ENCODE measurements around the gene EN1. TPM values are rescaled to one million over a fixed set of nuclear protein-coding genes. Genes with fewer than 3 reads are reported as not detected.

EN1 gene
- total RNA-seq, 2 experiments from 2014 or later = not detected

DNA sequence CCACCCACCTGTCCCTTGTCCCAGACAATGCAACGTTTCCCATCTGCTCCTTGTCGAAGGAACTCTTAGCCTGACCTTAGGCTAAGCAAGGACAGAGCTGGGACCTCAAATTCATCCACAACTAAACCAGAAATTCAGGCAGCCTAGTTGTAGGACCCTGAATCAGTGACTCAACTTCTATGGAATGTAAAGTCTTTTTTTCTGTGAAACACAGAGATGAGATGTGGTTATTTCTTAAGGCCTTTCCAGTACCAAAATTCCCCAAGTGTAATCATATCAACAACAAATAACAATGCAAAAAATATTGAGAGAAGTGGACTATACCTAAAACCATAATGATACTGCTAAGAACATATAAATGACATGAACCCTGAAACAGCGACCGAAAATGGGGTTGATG lies 46.7 kb downstream of the EN1 start:
- Histone ChIP-seq H3K9me2 (ENCODE audit: insufficient read depth, low read length) (no peaks in the 10 kb centered on the region), H3K27ac (ENCODE audit: low read depth, low read length, poor library complexity, severe bottlenecking) (no peak overlapping the region), H3K4me3 (ENCODE audit: low read depth, low read length, poor library complexity, severe bottlenecking) (no peak overlapping the region), H3K79me2 (ENCODE audit: insufficient read depth, low read depth, low read length) (no peaks in the 10 kb centered on the region), H3K4me2 (ENCODE audit: low read length) (no peak overlapping the region), H3K36me3 (ENCODE audit: insufficient read depth, low read length) (no peaks in the 10 kb centered on the region), H2AFZ (ENCODE audit: low read length) (no peak overlapping the region), H3K4me1 (ENCODE audit: insufficient read depth, low read length, poor library complexity, severe bottlenecking) (no peaks in the 10 kb centered on the region), H4K20me1 (ENCODE audit: insufficient read depth, low read length) (no peaks in the 10 kb centered on the region), H3K9me3 (ENCODE audit: low read length) (no peaks in the 10 kb centered on the region)
- ChIA-PET POLR2A (no interaction called here), CTCF (ENCODE audit: unreplicated experiment) (no interaction called here)
- no peak for DNase-seq (ENCODE audit: low spot score)
- no peak for TF ChIP-seq EZH2phosphoT487 (IDR thresholded peaks at IDR 0.05; ENCODE audit: borderline replicate concordance, low read depth, low read length)
- TF ChIP-seq, protein P1, sequence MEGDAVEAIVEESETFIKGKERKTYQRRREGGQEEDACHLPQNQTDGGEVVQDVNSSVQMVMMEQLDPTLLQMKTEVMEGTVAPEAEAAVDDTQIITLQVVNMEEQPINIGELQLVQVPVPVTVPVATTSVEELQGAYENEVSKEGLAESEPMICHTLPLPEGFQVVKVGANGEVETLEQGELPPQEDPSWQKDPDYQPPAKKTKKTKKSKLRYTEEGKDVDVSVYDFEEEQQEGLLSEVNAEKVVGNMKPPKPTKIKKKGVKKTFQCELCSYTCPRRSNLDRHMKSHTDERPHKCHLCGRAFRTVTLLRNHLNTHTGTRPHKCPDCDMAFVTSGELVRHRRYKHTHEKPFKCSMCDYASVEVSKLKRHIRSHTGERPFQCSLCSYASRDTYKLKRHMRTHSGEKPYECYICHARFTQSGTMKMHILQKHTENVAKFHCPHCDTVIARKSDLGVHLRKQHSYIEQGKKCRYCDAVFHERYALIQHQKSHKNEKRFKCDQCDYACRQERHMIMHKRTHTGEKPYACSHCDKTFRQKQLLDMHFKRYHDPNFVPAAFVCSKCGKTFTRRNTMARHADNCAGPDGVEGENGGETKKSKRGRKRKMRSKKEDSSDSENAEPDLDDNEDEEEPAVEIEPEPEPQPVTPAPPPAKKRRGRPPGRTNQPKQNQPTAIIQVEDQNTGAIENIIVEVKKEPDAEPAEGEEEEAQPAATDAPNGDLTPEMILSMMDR (conservative IDR thresholded peaks at IDR 0.05; ENCODE audit: low read length) = no peak
- intact Hi-C loops (cut with micrococcal nuclease; ENCODE audit: unreplicated experiment) = no loop called here
- no TSS peak for BruUV-seq (replicated peaks)

DNA sequence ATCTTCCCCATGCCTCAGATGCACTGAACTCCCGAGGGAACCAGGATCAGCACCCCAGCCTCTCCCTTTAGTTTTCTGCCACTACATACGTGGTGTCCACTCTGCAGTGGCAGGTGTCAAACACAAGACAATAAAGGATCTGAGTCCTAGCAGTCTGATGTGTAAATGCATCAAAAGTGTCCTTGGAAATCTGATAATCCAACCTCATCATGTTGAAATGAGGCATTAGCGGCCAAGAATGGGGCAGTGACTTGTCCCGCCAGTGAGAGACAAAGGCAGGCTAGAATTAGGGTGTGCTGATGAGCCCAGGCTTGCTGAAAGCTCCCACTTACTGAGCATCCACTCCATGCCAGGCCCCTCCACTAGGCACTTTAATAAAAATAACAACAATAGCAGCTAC lies 52.9 kb downstream of the EN1 start:
- DNase-seq (ENCODE audit: low spot score) = no peak
- POLR2A ChIA-PET = interaction anchor here (0.5 kb wide), 1 partner anchor 514 kb away, joined by 4 read pairs; no protein-coding TSS in a partner anchor
- intact Hi-C loops (cut with micrococcal nuclease; ENCODE audit: unreplicated experiment) = no loop called here
- H4K20me1 ChIP-seq (ENCODE audit: insufficient read depth, low read length) = no peaks in the 10 kb centered on the region
- no peak overlapping the region for H3K4me3 ChIP-seq (ENCODE audit: low read depth, low read length, poor library complexity, severe bottlenecking)
- no peaks in the 10 kb centered on the region for H3K79me2 ChIP-seq (ENCODE audit: insufficient read depth, low read depth, low read length)
- no peak overlapping the region for H3K4me2 ChIP-seq (ENCODE audit: low read length)
- no peaks in the 10 kb centered on the region for H3K9me3 ChIP-seq (ENCODE audit: low read length)
- no peak overlapping the region for H3K27ac ChIP-seq (ENCODE audit: low read depth, low read length, poor library complexity, severe bottlenecking)
- CTCF ChIA-PET (ENCODE audit: unreplicated experiment) = no interaction called here
- BruUV-seq (replicated peaks) = no TSS peak
- TF ChIP-seq, protein P1 (conservative IDR thresholded peaks at IDR 0.05; ENCODE audit: low read length) = no peak
- no peak for TF ChIP-seq EZH2phosphoT487 (IDR thresholded peaks at IDR 0.05; ENCODE audit: borderline replicate concordance, low read depth, low read length)
- H2AFZ ChIP-seq (ENCODE audit: low read length) = no peak overlapping the region
- no peaks in the 10 kb centered on the region for H3K9me2 ChIP-seq (ENCODE audit: insufficient read depth, low read length)
- no peaks in the 10 kb centered on the region for H3K4me1 ChIP-seq (ENCODE audit: insufficient read depth, low read length, poor library complexity, severe bottlenecking)
- no peaks in the 10 kb centered on the region for H3K36me3 ChIP-seq (ENCODE audit: insufficient read depth, low read length)

Other genes with a start within 250 kb of the EN1 start
- not detected in 2 replicates for gene MARCO, start 94.5 kb upstream of the EN1 start, total RNA-seq (2014; rRNA removed; shearing (Covaris generic))
- gene MARCO, start 94.5 kb upstream of the EN1 start, total RNA-seq (2022) = not detected in 2 replicates

Measured in OCI-LY7 (cell line).